Fibroblast of lung (primary cell): ENCODE results near the gene GAPVD1.

Source experiments
- EZH2 ChIP-seq: IDR thresholded peaks from 2 replicates; pipeline ENCODE4 v1.5.1; 2012; ENCODE audit warnings: low read length, control low read depth, mild to moderate bottlenecking; ENCODE audit errors: missing control alignments
- TF ChIP-seq, protein P1 (sequence below), 2 donors: IDR thresholded peaks in 1 of 2; conservative IDR thresholded peaks in 1 of 2; 1 replicate in 1 of 2; 2 replicates in 1 of 2; pipeline ENCODE4 v1.5.1; 2011 to 2012; ENCODE audit warnings: low read length in 2 of 2, control low read depth in 1 of 2, inconsistent platforms in 1 of 2, low read depth in 1 of 2, mild to moderate bottlenecking in 1 of 2

DNA sequence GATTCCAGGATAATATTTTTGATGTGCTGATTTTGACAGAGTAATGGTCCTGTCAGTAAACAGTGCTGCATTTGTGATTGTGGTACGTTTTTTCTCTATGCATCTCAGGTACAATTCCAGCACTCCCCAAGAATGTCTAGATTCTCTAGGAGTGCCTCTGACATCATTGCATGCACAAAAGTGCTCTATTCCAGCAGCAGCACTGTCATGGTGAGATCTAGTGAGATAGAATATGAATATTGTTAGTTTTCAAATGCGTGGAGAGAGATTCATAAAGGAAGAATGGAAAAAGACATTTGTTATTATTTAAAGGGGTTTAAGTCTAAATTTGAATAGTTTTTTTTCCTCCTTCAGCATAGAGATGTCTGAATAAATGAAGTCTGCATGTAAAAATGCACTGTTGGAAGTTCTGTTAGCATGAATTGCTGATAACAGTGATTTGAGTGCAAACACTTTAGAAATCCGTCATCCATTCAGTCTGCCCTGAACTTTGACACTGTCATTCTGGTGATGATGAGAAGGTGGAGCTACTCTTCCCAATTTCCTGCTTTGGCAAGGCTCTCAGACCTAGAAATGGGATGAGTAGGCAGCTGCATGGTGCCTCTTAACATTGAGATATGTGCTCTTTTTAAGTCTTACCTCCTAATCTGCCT, 84.6 kb downstream of the GAPVD1 start:
- TF ChIP-seq, protein P1, sequence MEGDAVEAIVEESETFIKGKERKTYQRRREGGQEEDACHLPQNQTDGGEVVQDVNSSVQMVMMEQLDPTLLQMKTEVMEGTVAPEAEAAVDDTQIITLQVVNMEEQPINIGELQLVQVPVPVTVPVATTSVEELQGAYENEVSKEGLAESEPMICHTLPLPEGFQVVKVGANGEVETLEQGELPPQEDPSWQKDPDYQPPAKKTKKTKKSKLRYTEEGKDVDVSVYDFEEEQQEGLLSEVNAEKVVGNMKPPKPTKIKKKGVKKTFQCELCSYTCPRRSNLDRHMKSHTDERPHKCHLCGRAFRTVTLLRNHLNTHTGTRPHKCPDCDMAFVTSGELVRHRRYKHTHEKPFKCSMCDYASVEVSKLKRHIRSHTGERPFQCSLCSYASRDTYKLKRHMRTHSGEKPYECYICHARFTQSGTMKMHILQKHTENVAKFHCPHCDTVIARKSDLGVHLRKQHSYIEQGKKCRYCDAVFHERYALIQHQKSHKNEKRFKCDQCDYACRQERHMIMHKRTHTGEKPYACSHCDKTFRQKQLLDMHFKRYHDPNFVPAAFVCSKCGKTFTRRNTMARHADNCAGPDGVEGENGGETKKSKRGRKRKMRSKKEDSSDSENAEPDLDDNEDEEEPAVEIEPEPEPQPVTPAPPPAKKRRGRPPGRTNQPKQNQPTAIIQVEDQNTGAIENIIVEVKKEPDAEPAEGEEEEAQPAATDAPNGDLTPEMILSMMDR (conservative IDR thresholded peaks at IDR 0.05 in 1 of 2, IDR thresholded peaks at IDR 0.05 in 1 of 2; ENCODE audit: low read depth in 1 of 2, low read length in 2 of 2), result no peak
- no peak for TF ChIP-seq EZH2
